ENCODE data around the gene SETD4. TPM values are rescaled to one million over a fixed set of nuclear protein-coding genes. Genes with fewer than 3 reads are reported as not detected.

The SETD4 gene
- total RNA-seq, 2 donors from 2014 or later: 9.9 to 32.3 TPM

- Histone ChIP-seq H3K4me3 (no peak overlapping the region), H3K9me3 (no peaks in the 10 kb centered on the region), H3K4me1 (no peaks in the 10 kb centered on the region), H3K36me3 (replicated peaks in 1 of 2; ENCODE audit: insufficient read depth in 1 of 2, low read depth in 2 of 2) (no peaks in the 10 kb centered on the region), H3K27me3 (no peaks in the 10 kb centered on the region), H3K27ac (no peak overlapping the region)
- TF ChIP-seq POLR2A (IDR thresholded peaks at IDR 0.05) (no peak), CTCF (IDR thresholded peaks at IDR 0.05) (no peak)
- WGBS, 2 donors: 71 to 76% methylated on average over 6 of the region's 6 CpGs
- ATAC-seq: no peak
- DNase-seq: no peak
- intact Hi-C loops (cut with DNase I): no loop called here
Observed at GRCh38 chr21:36022427-36023091, 37.8 kb downstream of the SETD4 start.

- H3K4me3 ChIP-seq: no peak overlapping the region
- 86 to 90% methylated on average over 11 of the region's 11 CpGs for whole genome bisulfite sequencing, 2 donors
- intact Hi-C loops (cut with DNase I): no loop called here
- H3K9me3 ChIP-seq: no peaks in the 10 kb centered on the region
- H3K27me3 ChIP-seq: no peaks in the 10 kb centered on the region
- no peaks in the 10 kb centered on the region for H3K4me1 ChIP-seq
- TF ChIP-seq CTCF (IDR thresholded peaks at IDR 0.05): no peak
- TF ChIP-seq POLR2A (IDR thresholded peaks at IDR 0.05): no peak
- no peak overlapping the region for H3K27ac ChIP-seq
- H3K36me3 ChIP-seq (replicated peaks in 1 of 2; ENCODE audit: insufficient read depth in 1 of 2, low read depth in 2 of 2): no peaks in the 10 kb centered on the region
- ATAC-seq: no peak
- DNase-seq: no peak
Observed at GRCh38 chr21:36021251-36021837, 39.0 kb downstream of the SETD4 start.

- no peaks in the 10 kb centered on the region for H3K9me3 ChIP-seq
- TF ChIP-seq POLR2A (IDR thresholded peaks at IDR 0.05) (no peak), CTCF (IDR thresholded peaks at IDR 0.05) (no peak)
- no peak overlapping the region for H3K4me3 ChIP-seq
- 65 to 72% methylated on average over 5 of the region's 5 CpGs for WGBS, 2 donors
- intact Hi-C loops (cut with DNase I): no loop called here
- no peak overlapping the region for H3K27ac ChIP-seq
- DNase-seq (no peak), ATAC-seq (no peak)
- no peaks in the 10 kb centered on the region for H3K4me1 ChIP-seq
- H3K36me3 ChIP-seq (replicated peaks in 1 of 2; ENCODE audit: insufficient read depth in 1 of 2, low read depth in 2 of 2): no peaks in the 10 kb centered on the region
- no peaks in the 10 kb centered on the region for H3K27me3 ChIP-seq
Observed at GRCh38 chr21:36015045-36015444, 45.3 kb downstream of the SETD4 start.

GRCh38 chr21:36010801-36011200 is 49.5 kb downstream of the SETD4 start:
- no peaks in the 10 kb centered on the region for H3K9me3 ChIP-seq
- no peak overlapping the region for H3K27ac ChIP-seq
- no peak for ATAC-seq
- peaks cover 8% of the 10 kb centered on the region for H3K4me1 ChIP-seq
- TF ChIP-seq CTCF (IDR thresholded peaks at IDR 0.05) (no peak), POLR2A (IDR thresholded peaks at IDR 0.05) (no peak)
- H3K4me3 ChIP-seq: no peak overlapping the region
- H3K36me3 ChIP-seq (replicated peaks in 1 of 2; ENCODE audit: insufficient read depth in 1 of 2, low read depth in 2 of 2): no peaks in the 10 kb centered on the region
- no peak for DNase-seq
- intact Hi-C loops (cut with DNase I): no loop called here
- WGBS, 2 donors: 58 to 62% methylated on average over 2 of the region's 2 CpGs
- H3K27me3 ChIP-seq: no peaks in the 10 kb centered on the region

- no peak for DNase-seq
- TF ChIP-seq CTCF (IDR thresholded peaks at IDR 0.05) (no peak), POLR2A (IDR thresholded peaks at IDR 0.05) (no peak)
- H3K27ac ChIP-seq: no peak overlapping the region
- H3K9me3 ChIP-seq: no peaks in the 10 kb centered on the region
- WGBS, 2 donors: 64 to 97% methylated on average over 2 of the region's 2 CpGs
- H3K36me3 ChIP-seq (replicated peaks in 1 of 2; ENCODE audit: insufficient read depth in 1 of 2, low read depth in 2 of 2): no peaks in the 10 kb centered on the region
- H3K27me3 ChIP-seq: no peaks in the 10 kb centered on the region
- peaks cover 8% of the 10 kb centered on the region for H3K4me1 ChIP-seq
- intact Hi-C loops (cut with DNase I): no loop called here
- no peak overlapping the region for H3K4me3 ChIP-seq
- ATAC-seq: no peak
Observed at GRCh38 chr21:36008505-36008904, 51.8 kb downstream of the SETD4 start.

All from body of pancreas (tissue), 4 donors.